Right kidney (tissue), 9 donors: Measurements from ENCODE around the gene FBRSL1.
"Not testable (repeated sequence)": the region's sequence is repeated elsewhere in the genome, so short reads cannot be mapped to it uniquely, and the experiment has no call there.

Experiments
- DNase-seq: peaks from one replicate; pipeline ENCODE4 v3.0.0-alpha.2; 2016
- long read RNA-seq, 8 donors: transcript quantifications; one replicate each; lab custom pipeline, GENCODE V29; 2026

The FBRSL1 gene
- long read RNA-seq, donor 1, partial matches to known transcripts = 7 of 16 reads
- long read RNA-seq, donor 1, other reads (novel, unspliced or antisense) = 5 of 16 reads
- long read RNA-seq, donor 2, partial matches to known transcripts = 0 of 11 reads
- long read RNA-seq, donor 2, other reads (novel, unspliced or antisense) = 10 of 11 reads
- long read RNA-seq, donor 3, partial matches to known transcripts = 11 of 15 reads
- long read RNA-seq, donor 3, other reads (novel, unspliced or antisense) = 0 of 15 reads
- long read RNA-seq, donor 4, partial matches to known transcripts = 18 of 24 reads
- long read RNA-seq, donor 4, other reads (novel, unspliced or antisense) = 6 of 24 reads
- long read RNA-seq, donor 5, partial matches to known transcripts = 11 of 23 reads
- long read RNA-seq, donor 5, other reads (novel, unspliced or antisense) = 8 of 23 reads
- long read RNA-seq, donor 6, partial matches to known transcripts = 15 of 27 reads
- long read RNA-seq, donor 6, other reads (novel, unspliced or antisense) = 10 of 27 reads
- long read RNA-seq, donor 7, transcript FBRSL1-203 (3 exons, 409 nt) = major isoform, 5 of 73 reads
- long read RNA-seq, donor 7, partial matches to known transcripts = 58 of 73 reads
- long read RNA-seq, donor 7, other reads (novel, unspliced or antisense) = 10 of 73 reads
- long read RNA-seq, donor 8, partial matches to known transcripts = 22 of 27 reads
- long read RNA-seq, donor 8, other reads (novel, unspliced or antisense) = 5 of 27 reads

DNA sequence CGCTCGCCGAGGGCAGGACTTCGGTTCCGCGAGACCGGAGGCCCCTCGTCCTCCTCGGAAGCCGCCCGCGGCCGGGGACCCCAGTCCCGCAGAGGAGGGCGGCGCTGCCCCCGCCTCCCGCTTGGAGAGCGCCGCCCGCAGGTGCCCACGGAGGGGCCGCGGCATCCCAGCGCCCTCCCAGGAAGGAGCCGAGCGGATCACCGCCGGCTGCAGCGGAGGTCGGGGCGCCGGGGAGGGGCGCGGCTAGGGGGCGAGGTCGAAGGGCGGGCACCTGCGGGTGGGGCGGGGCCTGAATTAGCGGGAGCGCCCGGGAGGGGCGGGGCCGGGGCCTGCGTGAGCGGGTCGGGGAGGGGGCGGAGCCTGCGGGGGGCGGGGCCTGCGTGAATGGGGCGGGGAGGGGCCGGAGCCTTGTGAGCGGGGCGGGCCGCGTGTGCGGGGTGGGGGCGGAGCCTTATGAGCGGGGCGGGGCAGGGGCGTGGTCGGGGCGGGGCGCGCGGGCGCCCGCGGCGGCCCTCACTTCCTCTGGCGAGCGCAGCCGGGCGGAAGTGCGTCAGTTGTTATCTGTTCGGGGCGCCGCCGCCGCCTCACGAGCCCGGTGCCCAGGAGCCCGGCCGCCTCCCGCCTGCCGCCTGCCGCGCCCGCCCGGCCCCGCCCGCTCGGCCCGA is at the start of gene FBRSL1:
TSS of gene FBRSL1 (plus strand) at position 550 of the 665 bp plus-strand sequence.
- DNase-seq = peak; percentile 76

DNA sequence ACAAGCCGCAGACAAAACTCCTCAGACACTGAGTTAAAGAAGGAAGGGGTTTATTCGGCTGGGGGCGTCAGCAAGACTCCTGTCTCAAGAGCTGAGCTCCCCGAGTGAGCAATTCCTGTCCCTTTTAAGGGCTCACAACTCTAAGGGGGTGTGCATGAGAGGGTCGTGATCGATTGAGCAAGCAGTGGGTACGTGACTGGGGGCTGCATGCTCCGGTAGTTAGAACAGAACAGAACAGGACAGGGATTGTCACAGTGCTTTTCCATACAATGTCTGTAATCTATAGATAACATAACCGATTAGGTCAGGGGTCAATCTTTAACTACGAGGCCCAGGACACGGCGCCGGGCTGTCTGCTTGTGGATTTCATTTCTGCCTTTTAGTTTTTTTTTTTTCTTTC is 49.5 kb upstream of the FBRSL1 start:
- DNase-seq = not testable (repeated sequence)

GRCh38 chr12:132441871-132442863 is 47.8 kb upstream of the FBRSL1 start:
- DNase-seq = no peak

- DNase-seq = no peak
Measured at GRCh38 chr12:132443091-132443490, 46.9 kb upstream of the FBRSL1 start.

GRCh38 chr12:132444283-132444682 is 45.7 kb upstream of the FBRSL1 start:
- no peak for DNase-seq

GRCh38 chr12:132444957-132445883 is 44.7 kb upstream of the FBRSL1 start:
- DNase-seq = no peak

DNA sequence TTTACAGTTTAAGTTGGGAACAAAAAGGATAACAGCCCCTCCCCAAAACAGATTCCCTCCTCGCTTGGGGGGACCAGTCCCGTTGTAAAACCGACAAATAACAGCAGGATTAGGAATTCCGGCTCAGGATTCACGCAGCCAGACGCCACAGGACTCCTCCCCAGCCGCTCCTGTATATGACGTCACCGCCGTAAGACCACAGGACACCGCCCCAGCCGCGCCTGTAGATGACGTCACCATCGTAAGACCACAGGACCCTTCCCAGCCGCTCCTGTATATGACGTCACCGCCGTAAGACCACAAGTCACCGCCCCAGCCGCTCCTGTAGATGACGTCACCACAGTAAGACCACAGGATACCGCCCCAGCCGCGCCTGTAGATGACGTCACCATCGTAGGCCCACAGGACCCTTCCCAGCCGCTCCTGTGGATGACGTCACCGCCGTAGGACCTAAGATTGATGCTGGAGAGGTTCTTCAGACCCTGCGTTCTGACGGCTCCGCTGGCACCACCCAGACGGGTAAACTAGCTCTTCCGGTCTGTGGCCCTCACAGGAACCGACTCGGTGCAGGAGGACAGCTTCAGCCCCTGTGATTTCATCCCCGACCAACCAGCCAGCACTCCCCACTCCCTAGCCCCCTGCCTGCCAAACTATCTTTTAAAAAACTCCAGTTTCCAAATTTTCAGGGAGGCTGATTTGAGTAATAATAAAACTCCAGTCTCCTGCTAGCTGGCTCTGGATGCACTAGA is 43.9 kb upstream of the FBRSL1 start:
- no peak for DNase-seq

- no peak for DNase-seq
Measured at GRCh38 chr12:132446633-132447326, 43.2 kb upstream of the FBRSL1 start.

DNA sequence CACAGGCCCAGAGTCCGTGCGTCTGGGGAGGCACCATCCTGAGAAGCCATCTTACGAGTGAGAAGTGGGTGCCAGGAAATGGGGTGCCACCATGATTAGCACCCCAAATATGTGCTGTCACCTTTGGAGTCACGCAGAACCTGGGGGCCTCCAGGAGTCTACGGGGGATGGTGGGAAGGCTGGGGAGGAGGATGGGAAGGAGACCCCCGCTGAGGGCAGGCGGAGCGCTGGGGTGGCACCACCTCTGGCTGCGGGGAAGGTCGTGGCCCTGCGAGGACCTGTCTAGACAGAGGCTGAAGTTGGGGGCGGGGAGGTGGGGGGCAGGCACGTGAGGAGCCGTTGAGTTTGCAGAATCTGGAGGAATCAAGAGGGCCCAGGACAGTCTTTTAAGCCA is 42.6 kb upstream of the FBRSL1 start:
- DNase-seq = no peak

DNA sequence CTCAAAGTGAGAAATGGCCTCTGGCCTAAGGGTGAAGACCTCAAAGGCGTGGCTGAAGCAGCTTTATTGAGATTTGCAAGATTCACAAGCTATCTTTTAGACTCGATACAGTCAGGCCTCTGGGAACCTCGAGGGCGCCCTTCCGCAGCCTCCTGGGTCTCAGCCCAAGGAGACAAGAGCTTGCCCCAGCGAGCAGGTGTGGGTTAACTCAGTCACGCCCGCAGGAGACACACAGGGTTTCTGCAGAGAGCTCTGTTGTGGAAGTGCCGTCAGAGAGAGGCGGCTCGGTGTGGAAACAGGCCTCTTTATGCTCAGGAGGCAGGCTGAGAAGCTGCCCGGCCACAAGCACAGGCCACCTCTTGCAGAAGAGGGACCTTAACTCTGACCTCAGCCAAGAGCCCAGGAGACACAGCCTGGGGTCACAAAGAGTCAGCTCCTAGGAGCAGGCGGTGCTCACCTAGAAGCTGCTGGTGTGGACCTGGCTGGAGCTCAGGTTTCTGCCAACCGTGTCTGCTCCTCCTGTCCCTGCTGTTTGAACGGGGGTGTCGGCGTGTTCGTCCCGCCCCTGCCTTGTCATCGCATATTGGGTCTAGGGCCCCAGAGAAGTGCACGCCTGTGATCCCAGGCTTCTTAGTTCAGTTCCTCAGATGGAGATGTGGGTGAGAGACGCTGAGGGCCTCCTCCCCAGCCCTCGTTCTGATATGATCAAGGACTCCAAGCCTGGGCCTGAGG is 42.1 kb upstream of the FBRSL1 start:
- DNase-seq = no peak

DNA sequence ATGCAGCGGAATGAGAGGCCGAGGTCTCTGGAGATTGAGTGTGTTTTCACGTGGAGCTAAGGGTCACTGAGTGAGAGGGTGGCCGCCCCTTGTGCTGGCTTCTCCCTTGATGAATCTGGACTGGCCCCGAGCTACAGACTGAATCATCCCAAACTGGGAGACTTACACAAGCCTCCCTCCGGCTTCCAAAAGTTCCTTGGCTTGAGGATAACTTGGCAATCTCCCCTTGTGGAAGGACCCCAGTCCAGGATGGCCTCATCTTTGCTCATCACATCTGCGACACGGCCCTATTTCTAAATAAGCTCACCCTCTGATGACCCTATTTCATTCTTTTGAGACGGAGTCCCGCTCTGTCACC is 41.5 kb upstream of the FBRSL1 start:
- no peak for DNase-seq

DNA sequence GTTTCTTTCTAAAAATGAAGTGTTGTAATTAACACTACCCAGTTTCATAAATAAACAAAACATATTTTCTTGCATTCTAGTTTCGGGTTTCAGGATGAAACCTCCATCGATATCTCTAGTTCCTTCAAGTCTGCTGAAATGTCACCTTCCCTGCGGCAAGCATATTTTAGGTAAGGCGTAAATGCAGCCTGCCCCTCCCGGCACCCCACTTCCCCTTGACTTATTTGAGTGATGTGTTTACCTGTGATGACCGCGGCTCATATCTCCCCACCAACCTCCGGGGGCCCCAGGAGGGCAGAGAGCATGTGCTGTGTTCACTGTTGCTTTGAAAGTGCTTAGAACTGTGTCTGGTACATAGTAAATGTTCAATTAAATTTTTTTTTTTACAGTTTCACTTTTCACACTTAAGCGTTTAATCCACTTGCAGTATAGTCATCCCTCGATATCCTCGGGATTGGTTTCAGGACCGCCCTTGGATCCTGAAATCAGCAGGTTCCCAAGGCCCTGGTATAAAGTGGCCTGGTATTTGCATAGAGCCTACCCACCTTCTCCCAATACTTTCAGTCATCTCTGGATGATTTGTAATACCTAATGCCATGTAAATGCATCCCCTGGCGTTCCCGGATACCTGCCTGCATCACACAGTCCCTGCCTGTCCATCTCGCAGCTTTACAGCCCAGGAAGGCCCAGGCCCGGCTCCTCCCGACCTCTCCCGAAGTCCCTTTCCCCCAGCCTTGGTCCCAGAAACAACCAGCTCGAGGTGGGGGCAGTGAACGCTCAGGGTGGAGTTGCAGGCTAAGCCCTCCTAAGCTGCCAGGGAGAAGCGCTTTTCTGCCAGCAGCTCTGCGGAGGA is 40.2 kb upstream of the FBRSL1 start:
- DNase-seq = no peak

DNA sequence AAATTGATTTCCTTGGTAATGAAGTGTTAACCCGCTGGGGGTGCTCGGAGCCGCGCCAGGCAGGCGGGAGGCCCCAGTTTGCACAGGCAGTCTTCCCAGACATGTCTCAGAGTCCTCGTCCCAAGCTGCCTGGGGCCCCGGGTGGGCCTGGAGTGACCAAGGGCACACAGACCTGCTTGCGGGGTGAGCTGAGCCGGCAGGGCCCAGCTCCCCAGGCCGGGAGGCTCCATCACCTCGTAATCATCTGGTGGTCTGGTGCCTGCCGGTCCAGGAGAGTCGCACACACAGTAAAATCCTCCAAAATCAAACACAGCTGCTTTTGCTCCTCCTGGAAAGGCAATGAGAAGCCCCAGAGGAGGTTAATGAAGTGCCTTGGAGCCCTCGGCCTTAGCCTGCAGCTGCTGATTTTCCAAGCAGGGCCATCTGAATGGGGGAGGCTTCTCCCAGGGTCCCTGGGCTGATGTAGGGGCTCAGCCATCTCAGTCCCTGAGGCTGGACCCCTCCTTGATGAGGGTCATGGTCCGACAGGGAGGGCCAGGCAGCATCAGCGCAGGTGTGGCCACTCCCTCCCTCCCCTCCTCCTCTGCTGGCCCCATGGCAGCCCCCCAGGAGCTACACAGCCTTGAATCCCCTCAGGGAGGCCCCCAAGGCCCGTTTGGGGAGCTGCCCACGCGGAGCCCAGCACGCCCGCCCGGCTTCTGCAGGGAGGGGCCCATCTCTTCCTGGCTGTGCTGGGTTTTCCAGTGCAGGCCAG is 39.4 kb upstream of the FBRSL1 start:
- DNase-seq = peak; percentile 55

GRCh38 chr12:132451172-132451835 is 38.6 kb upstream of the FBRSL1 start:
- no peak for DNase-seq

DNA sequence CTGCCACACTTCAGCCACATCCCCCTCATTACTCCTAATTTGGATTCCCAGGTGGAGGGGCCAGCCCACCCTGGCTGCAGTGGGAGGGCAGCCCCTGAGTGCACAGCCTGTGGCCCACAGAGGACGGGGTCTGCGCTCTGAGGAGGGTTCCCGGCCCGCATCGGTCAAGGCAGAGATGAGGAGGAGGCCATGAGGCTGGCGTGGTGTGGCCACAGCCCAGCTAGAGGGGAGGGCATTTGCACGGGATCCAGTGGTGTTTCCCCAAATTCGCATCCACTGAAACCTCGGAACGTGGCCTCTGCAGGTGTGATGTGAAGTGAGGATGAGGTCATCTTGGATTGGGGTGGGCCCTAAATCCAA is 38.1 kb upstream of the FBRSL1 start:
- DNase-seq = no peak

DNA sequence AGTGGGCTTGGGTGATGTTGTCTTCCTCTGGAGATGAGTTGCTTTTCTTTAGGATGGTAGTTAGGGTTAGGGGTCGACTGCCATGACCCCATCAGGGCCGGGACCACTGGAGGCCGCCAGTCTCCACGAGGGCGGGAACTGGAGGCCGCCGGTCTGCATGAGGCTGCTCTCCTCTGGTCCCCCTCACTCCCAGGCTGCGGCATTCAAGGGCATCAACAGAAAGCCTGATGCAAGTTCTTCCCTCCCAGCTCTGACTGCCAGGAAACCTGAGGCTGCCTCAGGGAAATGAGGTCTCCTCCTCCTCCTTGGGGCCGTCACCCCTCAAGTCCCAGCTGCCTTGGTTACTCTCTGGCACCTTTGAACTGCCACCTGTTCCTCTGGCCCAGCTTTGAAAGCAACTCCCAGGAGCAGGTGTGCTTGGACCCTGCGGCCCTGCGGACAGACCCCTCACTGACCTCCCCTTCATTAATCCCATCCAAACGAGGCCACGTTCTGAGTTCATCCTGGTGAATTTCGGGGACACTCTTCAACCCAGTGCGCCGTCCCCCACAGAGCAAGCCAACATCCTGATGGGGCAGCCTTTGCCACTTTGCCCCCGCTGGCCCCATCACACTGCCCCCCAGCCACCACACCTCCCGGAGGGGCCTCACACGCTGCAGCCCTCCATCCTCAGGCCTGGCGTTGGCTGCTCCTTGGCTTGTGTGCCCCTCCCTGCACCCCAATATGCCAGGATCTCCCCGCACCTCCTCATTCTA is 37.2 kb upstream of the FBRSL1 start:
- DNase-seq = no peak
